NCI-H748 treated with DMSO at 0.1 percent for 48 hours (cell line): ENCODE results near the gene SNX21.
"Not testable (repeated sequence)": the region's sequence is repeated elsewhere in the genome, so short reads cannot be mapped to it uniquely, and the experiment has no call there.

Experiments used
- DNase-seq: peaks from one replicate; lab custom pipeline; 2025; lab: John Stamatoyannopoulos, UW

Gene SNX21

GRCh38 chr20:45823949-45824835 lies 9.4 kb upstream of the SNX21 start:
- no peak for DNase-seq

GRCh38 chr20:45826381-45827019 lies 7.1 kb upstream of the SNX21 start:
- no peak for DNase-seq

- DNase-seq, result no peak
These were observed 6.5 kb upstream of the SNX21 start, which contains the start of gene TNNC2 for GRCh38 chr20:45827030-45827652. Gene TNNC2, minus strand, starts transcription at chr20:45827312. Its CDS starts 64 bp downstream, at chr20:45827248.

GRCh38 chr20:45827712-45828111 lies 5.9 kb upstream of the SNX21 start:
- DNase-seq, result no peak

GRCh38 chr20:45828589-45828988 lies 5.0 kb upstream of the SNX21 start:
- DNase-seq, result no peak

- DNase-seq, result not testable (repeated sequence)
These were observed 3.9 kb upstream of the SNX21 start for GRCh38 chr20:45829673-45830106.

- no peak for DNase-seq
These were observed 980 bp upstream of the SNX21 start for GRCh38 chr20:45832619-45833018.

- DNase-seq, result peak; percentile 32
These were observed 541 bp downstream of the SNX21 start for GRCh38 chr20:45833883-45834796.

- DNase-seq, result no peak
These were observed 1.2 kb downstream of the SNX21 start for GRCh38 chr20:45834797-45835161.

GRCh38 chr20:45835329-45835765 lies 1.7 kb downstream of the SNX21 start:
- no peak for DNase-seq

- no peak for DNase-seq
These were observed 2.2 kb downstream of the SNX21 start for GRCh38 chr20:45835825-45836224.

GRCh38 chr20:45836841-45837240 lies 3.2 kb downstream of the SNX21 start:
- no peak for DNase-seq

- DNase-seq, result no peak
These were observed 7.2 kb downstream of the SNX21 start for GRCh38 chr20:45840700-45841198.

- DNase-seq, result no peak
These were observed 8.0 kb downstream of the SNX21 start for GRCh38 chr20:45841407-45842129.

GRCh38 chr20:45842169-45842812 lies 8.7 kb downstream of the SNX21 start:
- DNase-seq, result no peak

- DNase-seq, result no peak
These were observed 9.9 kb downstream of the SNX21 start for GRCh38 chr20:45843506-45843905.

- DNase-seq, result no peak
These were observed 11.9 kb downstream of the SNX21 start for GRCh38 chr20:45845452-45845851.

- no peak for DNase-seq
These were observed 14.8 kb downstream of the SNX21 start for GRCh38 chr20:45848421-45848820.

- DNase-seq, result no peak
These were observed 15.5 kb downstream of the SNX21 start for GRCh38 chr20:45848969-45849582.

- no peak for DNase-seq
These were observed 16.6 kb downstream of the SNX21 start for GRCh38 chr20:45850238-45850637.
